Hepatocyte (in vitro differentiated cells): ENCODE data around the gene STARD8.

Experiments
- EZH2 ChIP-seq: fragments of 200-600 bp; sonication (generic); IDR thresholded peaks from 2 replicates; pipeline ENCODE4 v1.6.1; 2016; ENCODE audit warnings: antibody characterized with exemption, mild to moderate bottlenecking, borderline replicate concordance
- TF ChIP-seq, protein P1 (sequence below): fragments of 200-600 bp; sonication (generic); IDR thresholded peaks from 2 replicates; pipeline ENCODE4 v1.5.1; 2016; ENCODE audit warnings: antibody characterized with exemption, mild to moderate bottlenecking; ENCODE audit not compliant: poor library complexity

DNA sequence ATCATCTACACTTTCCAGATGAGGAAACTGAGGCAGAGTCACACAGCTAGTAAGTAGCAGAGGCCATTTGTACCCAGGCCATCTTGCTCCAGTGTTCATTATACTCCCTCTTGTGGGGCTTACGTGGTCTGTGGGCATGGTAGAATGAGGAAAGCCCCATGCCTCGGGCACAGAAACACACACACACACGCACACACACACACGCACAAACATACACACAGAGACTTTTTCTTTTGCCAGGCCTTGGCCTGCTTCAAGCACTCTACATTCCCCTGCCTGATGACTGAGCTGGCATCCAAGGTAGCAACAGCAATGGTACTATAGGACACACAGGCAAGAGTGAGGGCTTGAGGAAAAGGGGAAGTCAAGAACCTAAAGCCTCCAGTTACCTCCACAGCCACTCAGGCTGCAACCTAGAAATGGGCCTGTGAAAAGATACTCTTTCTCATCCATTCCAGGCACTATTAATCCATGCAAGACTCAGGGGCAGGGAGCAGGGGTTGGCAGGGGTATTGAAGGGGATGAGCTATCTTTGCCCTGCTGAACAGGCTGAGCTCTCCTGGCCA, 43.6 kb downstream of the STARD8 start:
- TF ChIP-seq, protein P1, sequence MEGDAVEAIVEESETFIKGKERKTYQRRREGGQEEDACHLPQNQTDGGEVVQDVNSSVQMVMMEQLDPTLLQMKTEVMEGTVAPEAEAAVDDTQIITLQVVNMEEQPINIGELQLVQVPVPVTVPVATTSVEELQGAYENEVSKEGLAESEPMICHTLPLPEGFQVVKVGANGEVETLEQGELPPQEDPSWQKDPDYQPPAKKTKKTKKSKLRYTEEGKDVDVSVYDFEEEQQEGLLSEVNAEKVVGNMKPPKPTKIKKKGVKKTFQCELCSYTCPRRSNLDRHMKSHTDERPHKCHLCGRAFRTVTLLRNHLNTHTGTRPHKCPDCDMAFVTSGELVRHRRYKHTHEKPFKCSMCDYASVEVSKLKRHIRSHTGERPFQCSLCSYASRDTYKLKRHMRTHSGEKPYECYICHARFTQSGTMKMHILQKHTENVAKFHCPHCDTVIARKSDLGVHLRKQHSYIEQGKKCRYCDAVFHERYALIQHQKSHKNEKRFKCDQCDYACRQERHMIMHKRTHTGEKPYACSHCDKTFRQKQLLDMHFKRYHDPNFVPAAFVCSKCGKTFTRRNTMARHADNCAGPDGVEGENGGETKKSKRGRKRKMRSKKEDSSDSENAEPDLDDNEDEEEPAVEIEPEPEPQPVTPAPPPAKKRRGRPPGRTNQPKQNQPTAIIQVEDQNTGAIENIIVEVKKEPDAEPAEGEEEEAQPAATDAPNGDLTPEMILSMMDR = no peak
- TF ChIP-seq EZH2 = no peak
